Right renal cortex interstitium (tissue), 3 donors: Measurements from ENCODE around the gene DRAM1. TPM values are rescaled to one million over a fixed set of nuclear protein-coding genes. Genes with fewer than 3 reads are reported as not detected.

Experiments
- polyA plus RNA-seq, 3 donors: library from polyadenylated mRNA; unstranded; fragments of 120-200 nt; gene quantifications; one replicate each; pipeline ENCODE4 v1.2.1, GENCODE V29; 2013; ENCODE audit not compliant: insufficient read length in 3 of 3

Gene DRAM1
- polyA plus RNA-seq, 3 donors, result 20.7 to 23.4 (median 21.2) TPM

Other genes with a start within 250 kb of the DRAM1 start
- gene CHPT1, start 179.9 kb upstream of the DRAM1 start, polyA plus RNA-seq, result 10 to 100 TPM; 40.2 to 46.6 (median 41.8) TPM
- gene SYCP3, start 138.1 kb upstream of the DRAM1 start, polyA plus RNA-seq, result 1 to 10 TPM in 1 of 3 donors, under 1 TPM in 2; 0.64 to 2.5 (median 0.85) TPM
- gene GNPTAB, start 46.6 kb upstream of the DRAM1 start, polyA plus RNA-seq, result 10 to 100 TPM; 34.5 to 39.5 (median 35.2) TPM
- gene WASHC3, start 184.4 kb downstream of the DRAM1 start, polyA plus RNA-seq, result 10 to 100 TPM; 61.9 to 66.6 (median 64.6) TPM
- gene NUP37, start 242.5 kb downstream of the DRAM1 start, polyA plus RNA-seq, result 10 to 100 TPM; 38.9 to 39.5 (median 39.1) TPM
- 10 to 100 TPM; 12.7 to 15.4 (median 14.1) TPM for gene PARPBP, start 242.6 kb downstream of the DRAM1 start, polyA plus RNA-seq